Measurements from ENCODE around the gene KYNU.
A peak's percentile ranks its signal among the peaks of the same experiment; 100 is the strongest.
"Not testable (repeated sequence)": the region's sequence is repeated elsewhere in the genome, so short reads cannot be mapped to it uniquely, and the experiment has no call there.

The KYNU gene

DNA sequence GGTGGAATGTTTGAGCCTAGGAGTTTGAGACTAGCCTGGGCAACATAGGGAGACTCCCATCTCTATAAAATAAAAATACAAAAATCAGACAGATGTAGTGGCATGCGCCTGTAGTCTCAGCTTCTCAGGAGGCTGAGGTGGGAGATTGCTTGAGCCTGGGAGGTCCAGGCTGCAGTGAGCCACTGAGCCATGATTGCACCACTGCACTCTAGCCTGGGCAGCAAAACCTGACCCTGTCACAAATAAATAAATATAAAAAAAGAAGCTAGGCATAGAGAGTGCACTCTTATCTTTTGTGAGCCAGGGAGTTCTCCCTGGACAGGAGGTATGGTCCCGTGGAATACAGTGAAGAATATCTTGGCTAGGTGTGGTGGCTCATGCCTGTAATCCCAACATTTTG, 11.0 kb upstream of the KYNU start:
- Histone ChIP-seq H3K79me2 (ENCODE audit: insufficient read depth, low read length) (no peaks in the 10 kb centered on the region), H3K4me1 (ENCODE audit: insufficient read depth, low read length, severe bottlenecking) (peaks cover 10% of the 10 kb centered on the region), H2AFZ (ENCODE audit: low read length) (no peak overlapping the region), H3K36me3 (ENCODE audit: insufficient read depth, low read length) (no peaks in the 10 kb centered on the region), H3K4me3 (ENCODE audit: low read depth, low read length, poor library complexity, severe bottlenecking) (no peak overlapping the region), H3K27ac (ENCODE audit: low read depth, low read length, poor library complexity, severe bottlenecking) (no peak overlapping the region), H3K4me2 (ENCODE audit: low read length) (peak overlapping the region; percentile 50; the same call in 1 of the 2 replicates), H3K9me3 (ENCODE audit: low read length) (no peaks in the 10 kb centered on the region), H3F3A (ENCODE audit: insufficient read depth, low read length) (no peaks in the 10 kb centered on the region), H3K27me3 (ENCODE audit: insufficient read depth, low read length) (no peaks in the 10 kb centered on the region), H3K9me2 (ENCODE audit: low read depth, low read length) (no peaks in the 10 kb centered on the region), H4K20me1 (ENCODE audit: insufficient read depth, low read length) (no peaks in the 10 kb centered on the region), H3K9ac (ENCODE audit: low read length) (no peak overlapping the region)
- TF ChIP-seq, protein P1, sequence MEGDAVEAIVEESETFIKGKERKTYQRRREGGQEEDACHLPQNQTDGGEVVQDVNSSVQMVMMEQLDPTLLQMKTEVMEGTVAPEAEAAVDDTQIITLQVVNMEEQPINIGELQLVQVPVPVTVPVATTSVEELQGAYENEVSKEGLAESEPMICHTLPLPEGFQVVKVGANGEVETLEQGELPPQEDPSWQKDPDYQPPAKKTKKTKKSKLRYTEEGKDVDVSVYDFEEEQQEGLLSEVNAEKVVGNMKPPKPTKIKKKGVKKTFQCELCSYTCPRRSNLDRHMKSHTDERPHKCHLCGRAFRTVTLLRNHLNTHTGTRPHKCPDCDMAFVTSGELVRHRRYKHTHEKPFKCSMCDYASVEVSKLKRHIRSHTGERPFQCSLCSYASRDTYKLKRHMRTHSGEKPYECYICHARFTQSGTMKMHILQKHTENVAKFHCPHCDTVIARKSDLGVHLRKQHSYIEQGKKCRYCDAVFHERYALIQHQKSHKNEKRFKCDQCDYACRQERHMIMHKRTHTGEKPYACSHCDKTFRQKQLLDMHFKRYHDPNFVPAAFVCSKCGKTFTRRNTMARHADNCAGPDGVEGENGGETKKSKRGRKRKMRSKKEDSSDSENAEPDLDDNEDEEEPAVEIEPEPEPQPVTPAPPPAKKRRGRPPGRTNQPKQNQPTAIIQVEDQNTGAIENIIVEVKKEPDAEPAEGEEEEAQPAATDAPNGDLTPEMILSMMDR (IDR thresholded peaks at IDR 0.05; ENCODE audit: low read length) = no peak
- no peak for TF ChIP-seq EZH2 (IDR thresholded peaks at IDR 0.05; ENCODE audit: borderline replicate concordance, low read length)

- H3K27me3 ChIP-seq (ENCODE audit: insufficient read depth, low read length) = no peaks in the 10 kb centered on the region
- H3K4me2 ChIP-seq (ENCODE audit: low read length) = no peak overlapping the region
- no peaks in the 10 kb centered on the region for H3F3A ChIP-seq (ENCODE audit: insufficient read depth, low read length)
- H2AFZ ChIP-seq (ENCODE audit: low read length) = no peak overlapping the region
- H3K27ac ChIP-seq (ENCODE audit: low read depth, low read length, poor library complexity, severe bottlenecking) = no peak overlapping the region
- H3K36me3 ChIP-seq (ENCODE audit: insufficient read depth, low read length) = no peaks in the 10 kb centered on the region
- no peaks in the 10 kb centered on the region for H3K79me2 ChIP-seq (ENCODE audit: insufficient read depth, low read length)
- H3K9me2 ChIP-seq (ENCODE audit: low read depth, low read length) = no peaks in the 10 kb centered on the region
- H3K9ac ChIP-seq (ENCODE audit: low read length) = no peak overlapping the region
- H3K9me3 ChIP-seq (ENCODE audit: low read length) = no peaks in the 10 kb centered on the region
- no peak overlapping the region for H3K4me3 ChIP-seq (ENCODE audit: low read depth, low read length, poor library complexity, severe bottlenecking)
- TF ChIP-seq, protein P1 (IDR thresholded peaks at IDR 0.05; ENCODE audit: low read length) = no peak
- no peak for TF ChIP-seq EZH2 (IDR thresholded peaks at IDR 0.05; ENCODE audit: borderline replicate concordance, low read length)
- H3K4me1 ChIP-seq (ENCODE audit: insufficient read depth, low read length, severe bottlenecking) = peaks cover 10% of the 10 kb centered on the region
- no peaks in the 10 kb centered on the region for H4K20me1 ChIP-seq (ENCODE audit: insufficient read depth, low read length)
Measured at GRCh38 chr2:142867136-142867535, 10.3 kb upstream of the KYNU start.

DNA sequence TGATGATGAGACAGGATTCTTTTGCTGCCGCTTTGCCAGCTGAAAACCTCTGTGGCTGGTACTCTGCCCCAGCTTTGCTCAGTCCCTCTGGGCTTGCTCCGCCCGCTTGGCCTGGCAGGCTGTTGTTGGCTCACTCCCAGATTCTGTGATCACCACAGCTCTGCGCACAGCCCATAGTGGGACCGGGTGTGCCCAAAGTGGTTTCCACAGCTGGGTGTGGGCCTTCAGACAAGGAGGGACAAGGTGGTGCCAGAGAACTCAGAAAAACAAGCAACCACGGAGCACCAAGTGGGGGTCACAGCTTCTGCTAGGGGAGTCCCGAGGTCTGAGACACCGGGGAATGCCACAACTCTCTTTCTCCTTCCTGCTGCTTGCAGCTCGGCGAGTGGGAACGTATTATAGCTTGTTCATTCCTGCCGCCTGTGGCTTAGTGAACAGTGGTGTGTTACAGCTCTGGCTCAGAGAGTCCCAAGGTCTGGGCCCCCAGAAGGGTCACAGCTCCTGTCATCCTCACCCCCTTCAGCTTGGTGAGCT, 9.2 kb upstream of the KYNU start:
- no peaks in the 10 kb centered on the region for H3F3A ChIP-seq (ENCODE audit: insufficient read depth, low read length)
- H3K4me1 ChIP-seq (ENCODE audit: insufficient read depth, low read length, severe bottlenecking) = peaks cover 10% of the 10 kb centered on the region
- H3K27ac ChIP-seq (ENCODE audit: low read depth, low read length, poor library complexity, severe bottlenecking) = no peak overlapping the region
- H3K4me3 ChIP-seq (ENCODE audit: low read depth, low read length, poor library complexity, severe bottlenecking) = no peak overlapping the region
- H3K27me3 ChIP-seq (ENCODE audit: insufficient read depth, low read length) = no peaks in the 10 kb centered on the region
- H2AFZ ChIP-seq (ENCODE audit: low read length) = no peak overlapping the region
- no peaks in the 10 kb centered on the region for H3K36me3 ChIP-seq (ENCODE audit: insufficient read depth, low read length)
- no peaks in the 10 kb centered on the region for H4K20me1 ChIP-seq (ENCODE audit: insufficient read depth, low read length)
- no peak overlapping the region for H3K4me2 ChIP-seq (ENCODE audit: low read length)
- H3K9ac ChIP-seq (ENCODE audit: low read length) = no peak overlapping the region
- H3K79me2 ChIP-seq (ENCODE audit: insufficient read depth, low read length) = no peaks in the 10 kb centered on the region
- TF ChIP-seq, protein P1 (IDR thresholded peaks at IDR 0.05; ENCODE audit: low read length) = no peak
- no peak for TF ChIP-seq EZH2 (IDR thresholded peaks at IDR 0.05; ENCODE audit: borderline replicate concordance, low read length)
- H3K9me2 ChIP-seq (ENCODE audit: low read depth, low read length) = no peaks in the 10 kb centered on the region
- H3K9me3 ChIP-seq (ENCODE audit: low read length) = no peaks in the 10 kb centered on the region

- H3K27ac ChIP-seq (ENCODE audit: low read depth, low read length, poor library complexity, severe bottlenecking) = not testable (repeated sequence)
Measured at GRCh38 chr2:142869065-142869460, 8.4 kb upstream of the KYNU start.

More at GRCh38 chr2:142869065-142869460, 8.4 kb upstream of the KYNU start:
- H3K9me3 ChIP-seq (ENCODE audit: low read length); H3K79me2 ChIP-seq (ENCODE audit: insufficient read depth, low read length); H3K36me3 ChIP-seq (ENCODE audit: insufficient read depth, low read length); H3K9me2 ChIP-seq (ENCODE audit: low read depth, low read length); H3K4me2 ChIP-seq (ENCODE audit: low read length); H3K27me3 ChIP-seq (ENCODE audit: insufficient read depth, low read length); H3F3A ChIP-seq (ENCODE audit: insufficient read depth, low read length); H3K4me1 ChIP-seq (ENCODE audit: insufficient read depth, low read length, severe bottlenecking); H2AFZ ChIP-seq (ENCODE audit: low read length); H4K20me1 ChIP-seq (ENCODE audit: insufficient read depth, low read length); H3K4me3 ChIP-seq (ENCODE audit: low read depth, low read length, poor library complexity, severe bottlenecking); H3K9ac ChIP-seq (ENCODE audit: low read length): not testable (repeated sequence)
